GM12872 (cell line): ENCODE data around the gene ELK4.

Source experiments
- TF ChIP-seq, protein P1 (sequence below): IDR thresholded peaks from 3 replicates; pipeline ENCODE4 v1.5.1; 2011; ENCODE audit warnings: low read depth, mild to moderate bottlenecking, low read length, moderate library complexity; ENCODE audit not compliant: insufficient read depth

The ELK4 gene

DNA sequence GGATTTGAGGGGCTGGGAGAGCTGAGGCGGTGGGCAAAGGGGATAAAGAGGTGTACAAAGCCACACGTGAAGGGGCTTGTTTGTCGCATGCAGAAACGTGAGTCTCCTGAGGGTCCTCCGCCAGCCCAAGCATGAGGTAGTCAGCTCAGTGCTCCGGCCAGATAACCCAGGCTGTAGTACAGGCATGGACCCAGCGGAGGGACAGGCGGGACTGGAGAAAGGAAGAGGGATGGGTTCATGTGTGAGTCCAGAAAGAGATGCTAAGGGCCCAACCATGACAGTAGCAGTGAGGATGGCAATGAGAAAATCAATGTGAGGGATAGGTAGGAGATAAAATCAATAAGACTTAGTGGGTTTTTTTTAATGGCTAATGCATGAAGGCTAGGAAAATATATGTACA is 13.7 kb upstream of the ELK4 start:
- TF ChIP-seq, protein P1, sequence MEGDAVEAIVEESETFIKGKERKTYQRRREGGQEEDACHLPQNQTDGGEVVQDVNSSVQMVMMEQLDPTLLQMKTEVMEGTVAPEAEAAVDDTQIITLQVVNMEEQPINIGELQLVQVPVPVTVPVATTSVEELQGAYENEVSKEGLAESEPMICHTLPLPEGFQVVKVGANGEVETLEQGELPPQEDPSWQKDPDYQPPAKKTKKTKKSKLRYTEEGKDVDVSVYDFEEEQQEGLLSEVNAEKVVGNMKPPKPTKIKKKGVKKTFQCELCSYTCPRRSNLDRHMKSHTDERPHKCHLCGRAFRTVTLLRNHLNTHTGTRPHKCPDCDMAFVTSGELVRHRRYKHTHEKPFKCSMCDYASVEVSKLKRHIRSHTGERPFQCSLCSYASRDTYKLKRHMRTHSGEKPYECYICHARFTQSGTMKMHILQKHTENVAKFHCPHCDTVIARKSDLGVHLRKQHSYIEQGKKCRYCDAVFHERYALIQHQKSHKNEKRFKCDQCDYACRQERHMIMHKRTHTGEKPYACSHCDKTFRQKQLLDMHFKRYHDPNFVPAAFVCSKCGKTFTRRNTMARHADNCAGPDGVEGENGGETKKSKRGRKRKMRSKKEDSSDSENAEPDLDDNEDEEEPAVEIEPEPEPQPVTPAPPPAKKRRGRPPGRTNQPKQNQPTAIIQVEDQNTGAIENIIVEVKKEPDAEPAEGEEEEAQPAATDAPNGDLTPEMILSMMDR, result no peak

DNA sequence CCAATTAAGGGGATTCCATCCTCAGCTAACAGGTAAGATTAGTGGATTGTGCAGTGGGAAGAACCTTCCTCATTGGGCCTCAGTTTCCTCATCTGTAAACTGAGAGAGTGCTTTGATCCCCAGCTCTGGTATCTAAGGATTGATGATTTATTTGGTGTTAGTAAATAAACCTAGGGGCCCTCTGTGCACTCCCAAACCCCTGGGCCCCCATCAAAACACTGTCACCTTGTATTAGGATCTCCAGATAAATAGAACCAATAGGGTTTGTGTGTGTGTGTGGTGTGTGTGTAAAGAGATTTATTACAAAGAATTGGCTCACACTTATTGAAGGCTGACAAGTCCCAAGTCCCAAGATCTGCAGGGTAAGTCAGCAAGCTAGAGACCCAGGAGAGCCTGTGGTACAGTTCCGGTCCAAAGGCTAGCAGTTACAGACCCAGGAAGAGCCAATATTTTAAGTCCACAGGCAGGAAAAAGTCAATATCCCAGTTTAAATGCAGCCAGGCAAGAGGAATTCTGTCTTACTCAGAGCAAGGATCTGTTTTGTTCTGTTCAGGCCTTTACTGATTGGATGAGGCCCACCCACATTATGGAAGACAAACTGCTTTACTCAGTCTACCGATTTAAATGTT is 11.0 kb upstream of the ELK4 start:
- TF ChIP-seq, protein P1, result no peak

DNA sequence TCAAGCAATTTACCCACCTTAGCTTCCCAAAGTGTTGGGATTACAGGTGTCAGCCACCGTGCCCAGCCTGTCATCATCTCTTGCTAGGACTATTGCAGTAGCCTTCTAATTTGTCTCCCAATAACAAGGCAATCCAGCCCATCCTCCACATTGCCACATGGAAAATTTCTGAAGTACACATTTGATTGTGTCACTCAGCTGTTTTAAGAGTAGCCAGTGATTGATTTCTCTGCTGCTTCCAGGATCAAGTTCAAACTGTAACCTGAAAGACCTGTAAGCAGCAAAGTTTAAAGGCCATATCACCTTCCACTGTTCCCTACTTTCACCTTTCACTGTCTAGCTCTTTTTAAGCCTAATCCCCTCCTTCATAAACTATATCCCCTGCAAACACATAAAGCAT is 7.8 kb upstream of the ELK4 start:
- TF ChIP-seq, protein P1, result no peak

DNA sequence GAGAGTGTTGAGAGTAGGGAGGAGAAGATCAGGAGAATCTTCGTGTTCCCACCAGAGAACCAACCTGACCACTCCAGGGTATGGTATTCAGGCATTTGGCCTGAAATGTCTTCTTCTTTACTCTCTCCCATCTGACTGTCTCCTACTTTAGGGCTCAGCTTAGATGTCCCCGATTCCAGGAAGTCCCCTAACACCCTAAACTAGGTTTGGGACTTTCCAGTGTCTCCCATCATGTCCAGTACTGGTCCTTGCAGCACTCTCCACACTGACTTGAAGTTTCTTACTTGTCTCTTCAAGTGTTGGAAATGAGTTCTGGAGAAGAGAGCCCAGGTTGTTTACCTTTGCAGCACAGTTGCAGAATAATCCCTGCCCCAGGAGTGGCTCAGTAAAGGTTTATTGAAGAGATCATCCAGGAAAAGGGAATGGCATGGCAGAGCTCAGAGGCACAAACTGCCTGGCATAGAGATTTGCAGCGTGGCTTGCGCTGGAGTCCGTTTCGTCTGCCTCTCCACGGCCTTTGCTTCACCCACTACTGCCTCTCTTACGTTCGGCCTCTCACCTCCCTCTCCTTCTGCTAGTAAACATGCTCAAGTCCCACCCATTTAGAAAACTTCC is 6.2 kb upstream of the ELK4 start:
- TF ChIP-seq, protein P1, result no peak

DNA sequence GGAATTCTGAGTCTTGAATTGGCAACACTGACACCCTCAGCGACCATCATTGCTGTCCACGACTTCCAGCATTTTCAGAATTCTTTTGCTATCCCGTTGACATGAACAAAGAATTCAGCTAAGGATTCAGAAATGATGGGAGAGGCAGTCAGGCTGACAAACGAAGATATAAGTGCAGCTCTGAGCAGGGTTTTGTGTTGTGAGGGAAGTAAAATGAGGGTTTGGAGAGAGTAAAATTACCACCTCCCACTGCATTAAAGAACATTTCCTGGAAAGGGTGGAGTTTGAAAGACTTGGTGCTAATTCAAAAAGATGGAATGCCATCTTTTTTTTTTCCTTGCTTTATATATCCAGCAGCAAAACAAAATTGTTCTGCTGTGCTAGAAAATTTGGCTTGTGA is 4.9 kb upstream of the ELK4 start:
- TF ChIP-seq, protein P1, result no peak

DNA sequence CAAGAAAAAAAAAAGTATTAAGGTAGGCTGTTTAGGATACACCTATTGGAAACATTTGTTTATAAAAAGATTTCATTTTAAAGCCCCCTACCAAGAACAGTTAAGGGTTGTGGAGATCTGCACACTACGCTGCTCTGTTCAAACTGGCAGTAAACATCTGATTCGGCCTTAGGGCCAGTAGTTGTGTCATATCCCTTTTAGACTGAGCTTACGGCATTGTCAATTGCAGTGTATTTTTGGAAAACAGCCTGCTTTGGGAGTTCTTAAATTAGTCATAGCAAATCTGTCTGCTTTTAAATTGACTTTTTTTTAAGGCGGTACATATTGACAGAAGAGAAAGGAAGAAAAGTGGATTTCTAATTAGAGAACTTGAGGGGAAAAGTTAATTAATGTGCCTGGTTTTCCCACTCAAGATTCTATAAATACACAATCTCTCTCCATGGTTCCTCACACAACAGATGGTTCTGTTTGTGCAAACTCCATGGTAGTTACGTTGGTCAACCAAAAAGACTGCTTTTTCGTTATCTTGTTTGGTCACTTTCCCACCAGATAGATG is 1.7 kb upstream of the ELK4 start:
- TF ChIP-seq, protein P1, result no peak

DNA sequence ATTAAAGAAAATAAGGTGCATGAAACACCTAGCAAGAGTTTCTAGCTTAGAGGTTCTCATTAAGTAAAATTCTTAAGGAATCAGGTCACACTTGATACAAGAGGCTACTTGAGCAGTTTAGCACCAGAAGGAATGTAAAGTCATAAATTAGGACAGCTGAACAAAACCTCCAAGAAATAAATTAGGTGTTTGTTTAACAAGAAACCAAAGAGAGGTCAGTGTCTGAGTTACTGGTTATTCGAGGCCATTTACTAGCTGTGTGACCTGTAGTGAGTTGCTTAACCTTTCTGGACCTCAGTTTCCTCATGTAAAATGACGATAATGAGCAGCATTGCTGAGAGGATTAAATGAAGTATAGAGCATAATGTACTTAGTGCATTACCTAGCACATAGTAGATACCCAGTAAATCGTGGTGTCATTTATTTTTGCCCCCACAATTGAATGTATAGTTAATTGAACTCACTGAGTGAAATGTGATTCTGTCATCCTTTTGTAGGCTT is 908 bp upstream of the ELK4 start:
- TF ChIP-seq, protein P1, result no peak
